ENCODE measurements around the gene FAM163B. TPM values are rescaled to one million over a fixed set of nuclear protein-coding genes. Genes with fewer than 3 reads are reported as not detected.

The FAM163B gene
- total and polyA plus RNA-seq, 2 experiments from 2014 or later: 0.60 to 1.3 TPM

DNA sequence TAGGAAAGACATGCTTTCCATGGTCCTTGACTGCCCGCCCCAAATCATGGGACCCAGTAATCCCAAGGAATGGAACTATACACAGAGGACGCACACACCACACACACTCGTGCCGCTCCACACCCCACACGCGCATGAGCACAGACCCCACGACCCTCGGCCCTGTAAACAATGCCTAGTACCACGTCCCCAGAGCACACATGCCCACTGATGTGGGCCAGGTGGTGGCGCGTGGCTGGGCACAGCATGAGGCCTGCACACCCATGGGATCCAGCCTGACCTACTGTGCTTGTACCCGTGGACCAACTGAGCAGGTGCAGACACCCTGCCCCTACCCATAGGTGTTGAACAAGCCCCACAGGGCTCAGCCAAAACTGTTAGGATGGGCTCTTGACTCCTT is 27.7 kb upstream of the FAM163B start (continued):
- TF ChIP-seq, protein P1, sequence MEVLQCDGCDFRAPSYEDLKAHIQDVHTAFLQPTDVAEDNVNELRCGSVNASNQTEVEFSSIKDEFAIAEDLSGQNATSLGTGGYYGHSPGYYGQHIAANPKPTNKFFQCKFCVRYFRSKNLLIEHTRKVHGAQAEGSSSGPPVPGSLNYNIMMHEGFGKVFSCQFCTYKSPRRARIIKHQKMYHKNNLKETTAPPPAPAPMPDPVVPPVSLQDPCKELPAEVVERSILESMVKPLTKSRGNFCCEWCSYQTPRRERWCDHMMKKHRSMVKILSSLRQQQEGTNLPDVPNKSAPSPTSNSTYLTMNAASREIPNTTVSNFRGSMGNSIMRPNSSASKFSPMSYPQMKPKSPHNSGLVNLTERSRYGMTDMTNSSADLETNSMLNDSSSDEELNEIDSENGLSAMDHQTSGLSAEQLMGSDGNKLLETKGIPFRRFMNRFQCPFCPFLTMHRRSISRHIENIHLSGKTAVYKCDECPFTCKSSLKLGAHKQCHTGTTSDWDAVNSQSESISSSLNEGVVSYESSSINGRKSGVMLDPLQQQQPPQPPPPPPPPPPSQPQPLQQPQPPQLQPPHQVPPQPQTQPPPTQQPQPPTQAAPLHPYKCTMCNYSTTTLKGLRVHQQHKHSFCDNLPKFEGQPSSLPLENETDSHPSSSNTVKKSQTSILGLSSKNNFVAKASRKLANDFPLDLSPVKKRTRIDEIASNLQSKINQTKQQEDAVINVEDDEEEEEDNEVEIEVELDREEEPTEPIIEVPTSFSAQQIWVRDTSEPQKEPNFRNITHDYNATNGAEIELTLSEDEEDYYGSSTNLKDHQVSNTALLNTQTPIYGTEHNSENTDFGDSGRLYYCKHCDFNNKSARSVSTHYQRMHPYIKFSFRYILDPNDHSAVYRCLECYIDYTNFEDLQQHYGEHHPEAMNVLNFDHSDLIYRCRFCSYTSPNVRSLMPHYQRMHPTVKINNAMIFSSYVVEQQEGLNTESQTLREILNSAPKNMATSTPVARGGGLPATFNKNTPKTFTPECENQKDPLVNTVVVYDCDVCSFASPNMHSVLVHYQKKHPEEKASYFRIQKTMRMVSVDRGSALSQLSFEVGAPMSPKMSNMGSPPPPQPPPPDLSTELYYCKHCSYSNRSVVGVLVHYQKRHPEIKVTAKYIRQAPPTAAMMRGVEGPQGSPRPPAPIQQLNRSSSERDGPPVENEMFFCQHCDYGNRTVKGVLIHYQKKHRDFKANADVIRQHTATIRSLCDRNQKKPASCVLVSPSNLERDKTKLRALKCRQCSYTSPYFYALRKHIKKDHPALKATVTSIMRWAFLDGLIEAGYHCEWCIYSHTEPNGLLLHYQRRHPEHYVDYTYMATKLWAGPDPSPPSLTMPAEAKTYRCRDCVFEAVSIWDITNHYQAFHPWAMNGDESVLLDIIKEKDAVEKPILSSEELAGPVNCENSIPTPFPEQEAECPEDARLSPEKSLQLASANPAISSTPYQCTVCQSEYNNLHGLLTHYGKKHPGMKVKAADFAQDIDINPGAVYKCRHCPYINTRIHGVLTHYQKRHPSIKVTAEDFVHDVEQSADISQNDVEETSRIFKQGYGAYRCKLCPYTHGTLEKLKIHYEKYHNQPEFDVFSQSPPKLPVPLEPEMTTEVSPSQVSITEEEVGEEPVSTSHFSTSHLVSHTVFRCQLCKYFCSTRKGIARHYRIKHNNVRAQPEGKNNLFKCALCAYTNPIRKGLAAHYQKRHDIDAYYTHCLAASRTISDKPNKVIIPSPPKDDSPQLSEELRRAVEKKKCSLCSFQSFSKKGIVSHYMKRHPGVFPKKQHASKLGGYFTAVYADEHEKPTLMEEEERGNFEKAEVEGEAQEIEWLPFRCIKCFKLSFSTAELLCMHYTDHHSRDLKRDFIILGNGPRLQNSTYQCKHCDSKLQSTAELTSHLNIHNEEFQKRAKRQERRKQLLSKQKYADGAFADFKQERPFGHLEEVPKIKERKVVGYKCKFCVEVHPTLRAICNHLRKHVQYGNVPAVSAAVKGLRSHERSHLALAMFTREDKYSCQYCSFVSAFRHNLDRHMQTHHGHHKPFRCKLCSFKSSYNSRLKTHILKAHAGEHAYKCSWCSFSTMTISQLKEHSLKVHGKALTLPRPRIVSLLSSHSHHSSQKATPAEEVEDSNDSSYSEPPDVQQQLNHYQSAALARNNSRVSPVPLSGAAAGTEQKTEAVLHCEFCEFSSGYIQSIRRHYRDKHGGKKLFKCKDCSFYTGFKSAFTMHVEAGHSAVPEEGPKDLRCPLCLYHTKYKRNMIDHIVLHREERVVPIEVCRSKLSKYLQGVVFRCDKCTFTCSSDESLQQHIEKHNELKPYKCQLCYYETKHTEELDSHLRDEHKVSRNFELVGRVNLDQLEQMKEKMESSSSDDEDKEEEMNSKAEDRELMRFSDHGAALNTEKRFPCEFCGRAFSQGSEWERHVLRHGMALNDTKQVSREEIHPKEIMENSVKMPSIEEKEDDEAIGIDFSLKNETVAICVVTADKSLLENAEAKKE (CRISPR knock-in tag; IDR thresholded peaks at IDR 0.05): no peak
- TF ChIP-seq STAT1 (IDR thresholded peaks at IDR 0.05; ENCODE audit: unreplicated experiment) (no peak), CREB1 (CRISPR knock-in tag; IDR thresholded peaks at IDR 0.05; ENCODE audit: low read depth) (no peak), EZH2phosphoT487 (IDR thresholded peaks at IDR 0.05; ENCODE audit: unreplicated experiment) (no peak), NANOG (IDR thresholded peaks at IDR 0.05; ENCODE audit: borderline replicate concordance) (no peak), EZH2 (IDR thresholded peaks at IDR 0.05; ENCODE audit: low read depth, unreplicated experiment) (no peak)
- TF ChIP-seq, protein P2, sequence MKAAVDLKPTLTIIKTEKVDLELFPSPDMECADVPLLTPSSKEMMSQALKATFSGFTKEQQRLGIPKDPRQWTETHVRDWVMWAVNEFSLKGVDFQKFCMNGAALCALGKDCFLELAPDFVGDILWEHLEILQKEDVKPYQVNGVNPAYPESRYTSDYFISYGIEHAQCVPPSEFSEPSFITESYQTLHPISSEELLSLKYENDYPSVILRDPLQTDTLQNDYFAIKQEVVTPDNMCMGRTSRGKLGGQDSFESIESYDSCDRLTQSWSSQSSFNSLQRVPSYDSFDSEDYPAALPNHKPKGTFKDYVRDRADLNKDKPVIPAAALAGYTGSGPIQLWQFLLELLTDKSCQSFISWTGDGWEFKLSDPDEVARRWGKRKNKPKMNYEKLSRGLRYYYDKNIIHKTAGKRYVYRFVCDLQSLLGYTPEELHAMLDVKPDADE (IDR thresholded peaks at IDR 0.05): no peak
- TF ChIP-seq, protein P3, sequence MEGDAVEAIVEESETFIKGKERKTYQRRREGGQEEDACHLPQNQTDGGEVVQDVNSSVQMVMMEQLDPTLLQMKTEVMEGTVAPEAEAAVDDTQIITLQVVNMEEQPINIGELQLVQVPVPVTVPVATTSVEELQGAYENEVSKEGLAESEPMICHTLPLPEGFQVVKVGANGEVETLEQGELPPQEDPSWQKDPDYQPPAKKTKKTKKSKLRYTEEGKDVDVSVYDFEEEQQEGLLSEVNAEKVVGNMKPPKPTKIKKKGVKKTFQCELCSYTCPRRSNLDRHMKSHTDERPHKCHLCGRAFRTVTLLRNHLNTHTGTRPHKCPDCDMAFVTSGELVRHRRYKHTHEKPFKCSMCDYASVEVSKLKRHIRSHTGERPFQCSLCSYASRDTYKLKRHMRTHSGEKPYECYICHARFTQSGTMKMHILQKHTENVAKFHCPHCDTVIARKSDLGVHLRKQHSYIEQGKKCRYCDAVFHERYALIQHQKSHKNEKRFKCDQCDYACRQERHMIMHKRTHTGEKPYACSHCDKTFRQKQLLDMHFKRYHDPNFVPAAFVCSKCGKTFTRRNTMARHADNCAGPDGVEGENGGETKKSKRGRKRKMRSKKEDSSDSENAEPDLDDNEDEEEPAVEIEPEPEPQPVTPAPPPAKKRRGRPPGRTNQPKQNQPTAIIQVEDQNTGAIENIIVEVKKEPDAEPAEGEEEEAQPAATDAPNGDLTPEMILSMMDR (conservative IDR thresholded peaks at IDR 0.05; ENCODE audit: low read depth in 2 of 2): no peak
